HEK293T (cell line): ENCODE results near the gene MKLN1.

ENCODE experiments used
- ARNT ChIP-seq: fragments of 450-650 bp; IDR thresholded peaks from 2 replicates; pipeline ENCODE4 v1.6.1; 2017; ENCODE audit warnings: mild to moderate bottlenecking
- ELF4 ChIP-seq: fragments of 450-650 bp; IDR thresholded peaks from 2 replicates; pipeline ENCODE4 v1.6.1; 2017; ENCODE audit warnings: antibody characterized with exemption
- FOXK2 ChIP-seq: fragments of 450-650 bp; IDR thresholded peaks from 2 replicates; pipeline ENCODE4 v1.6.1; 2016; ENCODE audit warnings: mild to moderate bottlenecking
- FOXM1 ChIP-seq: fragments of 450-650 bp; IDR thresholded peaks from 2 replicates; pipeline ENCODE4 v1.6.1; 2017; ENCODE audit warnings: mild to moderate bottlenecking, borderline replicate concordance
- HDGF ChIP-seq: fragments of 450-650 bp; IDR thresholded peaks from 2 replicates; pipeline ENCODE4 v1.6.1; 2017; ENCODE audit warnings: antibody characterized with exemption, borderline replicate concordance
- NFRKB ChIP-seq: fragments of 450-650 bp; IDR thresholded peaks from 2 replicates; pipeline ENCODE4 v1.6.1; 2016; ENCODE audit warnings: mild to moderate bottlenecking, moderate library complexity
- SP1 ChIP-seq: fragments of 450-650 bp; IDR thresholded peaks from 2 replicates; pipeline ENCODE4 v1.6.1; 2017
- SUZ12 ChIP-seq: fragments of 450-650 bp; IDR thresholded peaks from 2 replicates; pipeline ENCODE4 v1.6.1; 2016; ENCODE audit warnings: mild to moderate bottlenecking
- TARDBP ChIP-seq: fragments of 450-650 bp; IDR thresholded peaks from 2 replicates; pipeline ENCODE4 v1.6.1; 2016
- ZNF384 ChIP-seq: fragments of 450-650 bp; IDR thresholded peaks from 2 replicates; pipeline ENCODE4 v1.6.1; 2016

GRCh38 chr7:131537571-131537978 lies 209.9 kb downstream of the MKLN1 start:
- TF ChIP-seq ELF4: no peak
- TF ChIP-seq SUZ12: no peak
- TF ChIP-seq TARDBP: no peak
- no peak for TF ChIP-seq FOXM1
- TF ChIP-seq ZNF384: no peak
- no peak for TF ChIP-seq FOXK2
- no peak for TF ChIP-seq SP1
- TF ChIP-seq NFRKB: no peak
- TF ChIP-seq ARNT: no peak
- no peak for TF ChIP-seq HDGF
